PFSK-1 (cell line): ENCODE results near the gene NCOA1.

Experiments
- FOXP2 ChIP-seq: optimal IDR thresholded peaks from 2 replicates; pipeline ENCODE3; 2011; ENCODE audit warnings: borderline replicate concordance, control low read depth, inconsistent platforms; ENCODE audit not compliant: insufficient read depth; ENCODE audit errors: extremely low read length, extremely low read depth
- POLR2AphosphoS5 ChIP-seq: IDR thresholded peaks from 2 replicates; pipeline ENCODE4 v1.6.1; 2012; ENCODE audit warnings: low read depth, mild to moderate bottlenecking, control low read depth, low read length, moderate library complexity
- SIN3A ChIP-seq: IDR thresholded peaks from 2 replicates; pipeline ENCODE4 v1.6.1; 2012; ENCODE audit warnings: mild to moderate bottlenecking, low read length, moderate library complexity, borderline replicate concordance; ENCODE audit not compliant: insufficient read depth
- TAF1 ChIP-seq: IDR thresholded peaks from 2 replicates; pipeline ENCODE4 v1.6.1; 2012; ENCODE audit warnings: low read length, control low read depth, borderline replicate concordance; ENCODE audit not compliant: insufficient read depth
- TF ChIP-seq, protein P1 (sequence below), 2 experiments: IDR thresholded peaks; 2 replicates each; pipeline versions ENCODE4 v1.6.1 to v1.8.0; 2011 to 2012; ENCODE audit warnings: low read depth in 2 of 2, low read length in 2 of 2, control low read depth in 1 of 2, inconsistent platforms in 1 of 2, mild to moderate bottlenecking in 1 of 2, moderate library complexity in 1 of 2; ENCODE audit not compliant: insufficient read depth in 1 of 2

DNA sequence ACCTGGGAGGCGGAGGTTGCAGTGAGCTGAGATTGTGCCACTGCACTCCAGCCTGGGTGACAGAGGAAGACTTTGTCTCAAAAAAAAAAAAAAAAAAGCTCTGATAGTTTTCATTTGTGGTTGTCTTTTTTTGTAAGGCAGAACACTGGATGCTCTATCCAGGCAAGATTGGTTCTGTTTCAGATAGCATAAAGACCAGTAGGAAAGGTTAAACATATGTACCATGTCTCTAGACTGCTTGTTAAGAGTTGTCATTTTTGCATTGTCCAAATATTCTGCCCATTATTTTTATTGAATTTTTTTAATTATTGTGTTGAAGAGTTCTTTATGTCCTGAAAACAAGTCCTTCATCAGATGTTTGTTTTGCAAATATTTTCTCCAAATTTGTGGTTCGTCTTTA lies 60.0 kb downstream of the NCOA1 start:
- TF ChIP-seq SIN3A (no peak), POLR2AphosphoS5 (no peak), TAF1 (no peak), FOXP2 (no peak)
- TF ChIP-seq, protein P1, sequence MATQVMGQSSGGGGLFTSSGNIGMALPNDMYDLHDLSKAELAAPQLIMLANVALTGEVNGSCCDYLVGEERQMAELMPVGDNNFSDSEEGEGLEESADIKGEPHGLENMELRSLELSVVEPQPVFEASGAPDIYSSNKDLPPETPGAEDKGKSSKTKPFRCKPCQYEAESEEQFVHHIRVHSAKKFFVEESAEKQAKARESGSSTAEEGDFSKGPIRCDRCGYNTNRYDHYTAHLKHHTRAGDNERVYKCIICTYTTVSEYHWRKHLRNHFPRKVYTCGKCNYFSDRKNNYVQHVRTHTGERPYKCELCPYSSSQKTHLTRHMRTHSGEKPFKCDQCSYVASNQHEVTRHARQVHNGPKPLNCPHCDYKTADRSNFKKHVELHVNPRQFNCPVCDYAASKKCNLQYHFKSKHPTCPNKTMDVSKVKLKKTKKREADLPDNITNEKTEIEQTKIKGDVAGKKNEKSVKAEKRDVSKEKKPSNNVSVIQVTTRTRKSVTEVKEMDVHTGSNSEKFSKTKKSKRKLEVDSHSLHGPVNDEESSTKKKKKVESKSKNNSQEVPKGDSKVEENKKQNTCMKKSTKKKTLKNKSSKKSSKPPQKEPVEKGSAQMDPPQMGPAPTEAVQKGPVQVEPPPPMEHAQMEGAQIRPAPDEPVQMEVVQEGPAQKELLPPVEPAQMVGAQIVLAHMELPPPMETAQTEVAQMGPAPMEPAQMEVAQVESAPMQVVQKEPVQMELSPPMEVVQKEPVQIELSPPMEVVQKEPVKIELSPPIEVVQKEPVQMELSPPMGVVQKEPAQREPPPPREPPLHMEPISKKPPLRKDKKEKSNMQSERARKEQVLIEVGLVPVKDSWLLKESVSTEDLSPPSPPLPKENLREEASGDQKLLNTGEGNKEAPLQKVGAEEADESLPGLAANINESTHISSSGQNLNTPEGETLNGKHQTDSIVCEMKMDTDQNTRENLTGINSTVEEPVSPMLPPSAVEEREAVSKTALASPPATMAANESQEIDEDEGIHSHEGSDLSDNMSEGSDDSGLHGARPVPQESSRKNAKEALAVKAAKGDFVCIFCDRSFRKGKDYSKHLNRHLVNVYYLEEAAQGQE (IDR thresholded peaks at IDR 0.05; ENCODE audit: insufficient read depth in 1 of 2, low read depth in 2 of 2, low read length in 2 of 2), result no peak
